H1 (cell line): ENCODE data around the gene CYP2W1. TPM values are rescaled to one million over a fixed set of nuclear protein-coding genes. Genes with fewer than 3 reads are reported as not detected.

Source experiments
- CTCF ChIA-PET: fragments of 300-600 bp; sonication (Branson Sonifier 250); formaldehyde crosslinking; loops from one replicate; lab custom pipeline; 2021; ENCODE audit not compliant: partially characterized antibody; lab: Charles Lee
- POLR2A ChIA-PET: fragments of 300-600 bp; sonication (Branson Sonifier 250); formaldehyde crosslinking; loops from one replicate; lab custom pipeline; 2021; ENCODE audit warnings: inconsistent platforms; ENCODE audit not compliant: partially characterized antibody; lab: Charles Lee
- DNase-seq, 2 experiments: peaks; one replicate each; pipeline versions ENCODE4 v3.0.0 to v3.0.0-alpha.2; 2010 to 2022; ENCODE audit warnings: low spot score in 2 of 2, low read depth in 1 of 2, mixed read lengths in 1 of 2
- FAIRE-seq: peaks from 2 replicates; lab custom pipeline; 2011; peaks lifted over from hg19 to GRCh38; lab: Jason Lieb, UNC
- H2AFZ ChIP-seq: 2 replicates; pipeline ENCODE4 v1.8.1; 2012; ENCODE audit warnings: low read length, inconsistent platforms
- H2AK5ac ChIP-seq: 2 replicates; pipeline ENCODE4 v1.6.1; 2013; ENCODE audit warnings: low read depth, low read length
- H2BK120ac ChIP-seq: replicated peaks from 2 replicates; pipeline ENCODE3; 2013; ENCODE audit warnings: low read depth, low read length, inconsistent platforms
- H2BK12ac ChIP-seq: 2 replicates; pipeline ENCODE4 v1.6.1; 2013; ENCODE audit warnings: low read depth, low read length
- H2BK15ac ChIP-seq: 2 replicates; pipeline ENCODE4 v1.6.1; 2013; ENCODE audit warnings: low read length
- H2BK20ac ChIP-seq: 2 replicates; pipeline ENCODE4 v1.6.1; 2013; ENCODE audit warnings: low read length
- H2BK5ac ChIP-seq: 2 replicates; pipeline ENCODE4 v1.6.1; 2013; ENCODE audit warnings: low read depth, low read length
- H3K14ac ChIP-seq: 2 replicates; pipeline ENCODE4 v1.6.1; 2013; ENCODE audit warnings: inconsistent platforms; ENCODE audit not compliant: insufficient read length
- H3K18ac ChIP-seq: 2 replicates; pipeline ENCODE4 v1.6.1; 2013; ENCODE audit warnings: low read length; ENCODE audit errors: extremely low read depth
- H3K23ac ChIP-seq: 2 replicates; pipeline ENCODE4 v1.6.1; 2013; ENCODE audit warnings: inconsistent platforms; ENCODE audit not compliant: insufficient read length
- H3K23me2 ChIP-seq: 2 replicates; pipeline ENCODE4 v1.6.1; 2013; ENCODE audit warnings: low read depth, low read length
- H3K27ac ChIP-seq: 2 replicates; pipeline ENCODE4 v1.6.1; 2011; ENCODE audit warnings: low read depth, low read length, inconsistent platforms
- H3K27me3 ChIP-seq, 4 experiments: replicated peaks in 1 of 4; 1 replicate in 1 of 4; 2 replicates in 3 of 4; pipeline versions ENCODE4 v1.6.1 to v1.8.1; 2011 to 2013; ENCODE audit warnings: low read length in 3 of 4, mild to moderate bottlenecking in 3 of 4, inconsistent platforms in 2 of 4, mixed read lengths in 2 of 4, moderate library complexity in 1 of 4; ENCODE audit not compliant: control insufficient read depth in 3 of 4, insufficient read depth in 3 of 4; ENCODE audit errors: extremely low read depth in 1 of 4
- H3K36me3 ChIP-seq, 4 experiments: 2 replicates each; pipeline versions ENCODE4 v1.6.1 to v1.8.1; 2011 to 2013; ENCODE audit warnings: mild to moderate bottlenecking in 4 of 4, low read length in 3 of 4, moderate library complexity in 2 of 4, control low read depth in 1 of 4, inconsistent platforms in 1 of 4; ENCODE audit not compliant: insufficient read depth in 4 of 4, control insufficient read depth in 2 of 4
- H3K4ac ChIP-seq: replicated peaks from 2 replicates; pipeline ENCODE3; 2013; ENCODE audit warnings: low read length, low read depth, mixed read lengths, inconsistent platforms; ENCODE audit not compliant: insufficient read length
- H3K4me1 ChIP-seq, 4 experiments: replicated peaks in 1 of 4; 1 replicate in 1 of 4; 2 replicates in 3 of 4; pipeline versions ENCODE4 v1.6.1 to v1.8.1; 2011 to 2013; ENCODE audit warnings: low read length in 3 of 4, inconsistent platforms in 2 of 4, mixed read lengths in 1 of 4; ENCODE audit not compliant: insufficient read depth in 4 of 4, control insufficient read depth in 3 of 4
- H3K4me2 ChIP-seq, 2 experiments: 2 replicates each; pipeline versions ENCODE4 v1.6.1 to v1.8.1; 2011 to 2013; ENCODE audit warnings: low read depth in 2 of 2, low read length in 2 of 2, control low read depth in 1 of 2, inconsistent platforms in 1 of 2, mild to moderate bottlenecking in 1 of 2; ENCODE audit not compliant: insufficient read depth in 1 of 2
- H3K4me3 ChIP-seq, 4 experiments: fragments of 200-600, 300-600 bp in 1 of 4; sonication (generic), shearing (Covaris generic), sonication (Bioruptor Twin) in 1 of 4; 2 replicates each; pipeline versions ENCODE4 v1.5.1 to v1.8.1; 2011 to 2016; ENCODE audit warnings: low read length in 4 of 4, low read depth in 3 of 4, control low read depth in 2 of 4, inconsistent platforms in 2 of 4, mild to moderate bottlenecking in 2 of 4, mixed read lengths in 1 of 4, moderate library complexity in 1 of 4; ENCODE audit not compliant: insufficient read depth in 2 of 4; ENCODE audit errors: extremely low read depth in 1 of 4
- H3K56ac ChIP-seq: replicated peaks from 2 replicates; pipeline ENCODE3; 2013; ENCODE audit warnings: low read depth, mild to moderate bottlenecking, mixed read lengths, low read length, inconsistent platforms; ENCODE audit not compliant: insufficient read length
- H3K79me1 ChIP-seq: 2 replicates; pipeline ENCODE4 v1.6.1; 2013; ENCODE audit warnings: low read depth, low read length, control low read depth
- H3K79me2 ChIP-seq, 2 experiments: 2 replicates each; pipeline versions ENCODE4 v1.6.1 to v1.8.1; 2012 to 2013; ENCODE audit warnings: low read length in 2 of 2, mild to moderate bottlenecking in 2 of 2, inconsistent platforms in 1 of 2; ENCODE audit not compliant: insufficient read depth in 2 of 2, control insufficient read depth in 1 of 2
- H3K9ac ChIP-seq, 4 experiments: replicated peaks in 1 of 4; 1 replicate in 1 of 4; 2 replicates in 3 of 4; pipeline versions ENCODE4 v1.6.1 to v1.8.1; 2011 to 2013; ENCODE audit warnings: low read depth in 3 of 4, low read length in 3 of 4, control low read depth in 2 of 4, mild to moderate bottlenecking in 2 of 4, moderate library complexity in 2 of 4, inconsistent platforms in 1 of 4; ENCODE audit errors: extremely low read depth in 1 of 4
- H3K9me3 ChIP-seq, 2 experiments: 2 replicates each; pipeline versions ENCODE4 v1.6.1 to v1.8.1; 2012 to 2013; ENCODE audit warnings: mild to moderate bottlenecking in 2 of 2, moderate library complexity in 2 of 2, control low read depth in 1 of 2, inconsistent platforms in 1 of 2, low read depth in 1 of 2, low read length in 1 of 2, mixed read lengths in 1 of 2; ENCODE audit not compliant: insufficient read depth in 2 of 2
- H4K20me1 ChIP-seq, 2 experiments: replicated peaks in 1 of 2; 2 replicates each; pipeline versions ENCODE3 to v1.8.1; 2011 to 2013; ENCODE audit warnings: inconsistent platforms in 2 of 2, low read length in 2 of 2, mild to moderate bottlenecking in 1 of 2; ENCODE audit not compliant: insufficient read depth in 2 of 2, control insufficient read depth in 1 of 2
- H4K5ac ChIP-seq: 2 replicates; pipeline ENCODE4 v1.6.1; 2013; ENCODE audit warnings: low read length, low read depth, mixed read lengths, inconsistent platforms; ENCODE audit not compliant: insufficient read length
- H4K8ac ChIP-seq: 2 replicates; pipeline ENCODE4 v1.8.0; 2013; ENCODE audit warnings: mild to moderate bottlenecking, moderate library complexity, low read length, inconsistent platforms; ENCODE audit not compliant: insufficient read depth; ENCODE audit errors: extremely low read depth
- H4K91ac ChIP-seq: replicated peaks from 2 replicates; pipeline ENCODE3; 2013; ENCODE audit warnings: low read length, mixed read lengths, inconsistent platforms; ENCODE audit not compliant: insufficient read length
- BCL11A ChIP-seq, 2 experiments: IDR thresholded peaks; one replicate each; pipeline ENCODE4 v1.6.1; 2011; ENCODE audit warnings: low read depth in 2 of 2, low read length in 2 of 2, mild to moderate bottlenecking in 2 of 2
- CEBPB ChIP-seq: IDR thresholded peaks from 2 replicates; pipeline ENCODE4 v1.6.1; 2012; ENCODE audit warnings: low read depth, low read length
- GTF2F1 ChIP-seq: IDR thresholded peaks from 2 replicates; pipeline ENCODE4 v1.6.1; 2012; ENCODE audit warnings: low read depth, low read length, improper control_type of control experiment, borderline replicate concordance
- POLR2A ChIP-seq, 2 experiments: IDR thresholded peaks; 1 replicate in 1 of 2; 2 replicates in 1 of 2; pipeline ENCODE4 v1.6.1; 2011; ENCODE audit warnings: low read depth in 2 of 2, low read length in 2 of 2, mild to moderate bottlenecking in 2 of 2; ENCODE audit errors: control extremely low read depth in 1 of 2
- RNF2 ChIP-seq: fragments of 200-900, 300-1000 bp; sonication (generic); IDR thresholded peaks from 2 replicates; pipeline ENCODE4 v1.7.1; 2016; ENCODE audit warnings: borderline replicate concordance, low read depth, mild to moderate bottlenecking, antibody characterized with exemption, low read length; ENCODE audit not compliant: poor library complexity, severe bottlenecking; ENCODE audit errors: missing control alignments
- SAP30 ChIP-seq: fragments of 300-600 bp; sonication (generic); IDR thresholded peaks from 2 replicates; pipeline ENCODE4 v1.7.1; 2012; ENCODE audit warnings: low read length, moderate library complexity, mild to moderate bottlenecking, inconsistent platforms; ENCODE audit not compliant: insufficient read depth, insufficient replicate concordance
- SIN3A ChIP-seq, 2 experiments: IDR thresholded peaks in 1 of 2; conservative IDR thresholded peaks in 1 of 2; 2 replicates each; pipeline ENCODE4 v1.6.1; 2011 to 2012; ENCODE audit warnings: low read length in 2 of 2, improper control_type of control experiment in 1 of 2, low read depth in 1 of 2, mild to moderate bottlenecking in 1 of 2
- SP2 ChIP-seq: IDR thresholded peaks from 2 replicates; pipeline ENCODE4 v1.6.1; 2012; ENCODE audit warnings: mild to moderate bottlenecking, low read length, inconsistent platforms
- SUZ12 ChIP-seq: fragments of 200-600 bp; sonication (generic); IDR thresholded peaks from 2 replicates; pipeline ENCODE4 v1.6.1; 2012; ENCODE audit warnings: mild to moderate bottlenecking, inconsistent platforms, low read length, moderate library complexity, mixed read lengths
- TCF12 ChIP-seq: IDR thresholded peaks from 2 replicates; pipeline ENCODE4 v1.6.1; 2011; ENCODE audit warnings: low read depth, mild to moderate bottlenecking, low read length
- WGBS, 2 experiments: shearing (Covaris generic) in 1 of 2; methylation state at CpG; one replicate each; pipeline versions ENCODE4 v1.1.6 to v1.1.7; 2013 to 2015; ENCODE audit warnings: low lambda C conversion rate in 2 of 2, mixed read lengths in 2 of 2, inconsistent platforms in 1 of 2, low coverage in 1 of 2, missing lambda C conversion rate in 1 of 2; ENCODE audit not compliant: insufficient replicate concordance in 2 of 2, insufficient coverage in 1 of 2, insufficient read length in 1 of 2; ENCODE audit errors: extremely low coverage in 1 of 2, missing lambda C conversion rate in 1 of 2; 5-methylcytosine and 5-hydroxymethylcytosine counted together
- polyA plus RNA-seq, 7 experiments: library from polyadenylated mRNA; depleted of rRNA in 3 of 7; stranded (reverse) in 5 of 7; unstranded in 2 of 7; fragments of >200 nt in 5 of 7; fragments of 200-250 nt in 2 of 7; gene quantifications; 1 replicate in 5 of 7; 2 replicates in 1 of 7; 4 replicates in 1 of 7; pipeline versions ENCODE4 v1.2.1 to v1.2.3, GENCODE V29; 2011 to 2013; ENCODE audit warnings: missing spikeins in 2 of 7, mixed read lengths in 2 of 7
- total RNA-seq: library from RNA; stranded (reverse); fragmentation: NEBNext Ultra II Directional; extraction: Animal tissue kit (Norgen Biotek cat#: 25700); gene quantifications from 2 replicates; pipeline ENCODE4 v1.2.1, GENCODE V29; 2021
- TF ChIP-seq, protein P1 (sequence below): IDR thresholded peaks from 2 replicates; pipeline ENCODE4 v1.6.1; 2011; ENCODE audit warnings: low read depth, mild to moderate bottlenecking, low read length; ENCODE audit not compliant: insufficient read depth

CYP2W1 gene
- total and polyA plus RNA-seq, 2 of the 8 experiments (the other 6 are each of a cell fraction or from before 2014, with no cell fraction given), result not detected

DNA sequence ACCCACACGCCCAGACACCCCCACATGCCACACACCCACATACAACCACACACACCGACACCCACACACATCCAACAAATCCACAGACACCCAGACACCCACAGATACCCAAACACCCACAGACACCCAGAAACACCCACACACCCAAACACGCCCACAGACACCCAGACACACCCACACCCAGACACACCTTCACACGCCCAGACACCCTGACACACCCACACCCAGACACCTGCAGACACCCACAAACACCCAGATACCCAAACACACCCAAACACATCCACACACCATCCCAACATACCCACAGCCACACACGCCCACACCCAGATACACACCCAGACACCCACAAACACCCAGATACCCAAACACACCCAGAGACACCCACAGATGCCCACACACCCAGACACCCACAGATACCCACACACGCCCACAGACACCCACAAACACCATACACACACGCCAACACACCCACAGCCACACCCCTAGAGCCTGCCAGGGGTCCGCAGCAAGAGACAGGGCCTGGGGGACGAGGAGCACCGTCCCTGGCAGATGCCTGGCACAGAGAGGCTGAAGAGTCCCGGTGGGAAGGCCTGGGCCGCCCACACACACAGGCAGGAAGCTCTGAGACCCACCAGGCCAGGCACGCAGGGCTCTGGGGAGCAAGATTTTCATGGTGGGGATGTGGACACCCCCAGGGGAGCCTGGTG is 28.5 kb downstream of the CYP2W1 start:
- Histone ChIP-seq H2AK5ac (no peak overlapping the region), H3K23me2 (peaks cover 8% of the 10 kb centered on the region; the same call in 1 of the 2 replicates), H3K27ac (no peak overlapping the region), H4K20me1 (peaks cover 3 to 11% of the 10 kb centered on the region in 2 experiments), H3K4me2 (no peak overlapping the region), H3K4ac (no peak overlapping the region), H3K23ac (no peak overlapping the region), H3K56ac (peak overlapping the region; percentile 59), H4K91ac (no peak overlapping the region), H2BK20ac (no peak overlapping the region), H3K4me1 (no peaks in the 10 kb centered on the region), H4K8ac (peak overlapping the region; percentile 57; the same call in 1 of the 2 replicates), H3K4me3 (no peak overlapping the region), H3K18ac (no peak overlapping the region), H3K79me2 (peaks cover 0 to 3% of the 10 kb centered on the region in 2 experiments; a peak in 1 of 4 replicates), H3K27me3 (no peaks in the 10 kb centered on the region), H3K9me3 (peaks cover 0 to 2% of the 10 kb centered on the region in 2 experiments; a peak in 1 of 4 replicates), H2BK5ac (no peak overlapping the region), H2AFZ (no peak overlapping the region), H2BK15ac (no peak overlapping the region), H3K36me3 (peaks cover 0 to 8% (median 0%) of the 10 kb centered on the region in 4 experiments; a peak in 3 of 8 replicates), H3K79me1 (peaks cover 7% of the 10 kb centered on the region), H3K14ac (no peak overlapping the region), H4K5ac (no peak overlapping the region), H3K9ac (no peak overlapping the region), H2BK12ac (no peak overlapping the region), H2BK120ac (no peak overlapping the region)
- WGBS, 2 experiments, result 85% methylated on average over 12 of the region's 13 CpGs; no CpG with 5 or more reads in 1 of the 2 experiments
- POLR2A ChIA-PET, result no interaction called here
- FAIRE-seq (no peak), DNase-seq (no peak)
- CTCF ChIA-PET, result interaction anchor here (1.0 to 2.0 kb wide), 3 partner anchors 16 to 159 kb away, joined by 3 to 4 read pairs (median 3); no protein-coding TSS in a partner anchor
- no peak for TF ChIP-seq SUZ12
- no peak for TF ChIP-seq SP2
- TF ChIP-seq SIN3A (conservative IDR thresholded peaks at IDR 0.05 in 1 of 2, IDR thresholded peaks at IDR 0.05 in 1 of 2; ENCODE audit: low read depth in 1 of 2, low read length in 2 of 2), result no peak
- TF ChIP-seq POLR2A (IDR thresholded peaks at IDR 0.05; ENCODE audit: control extremely low read depth in 1 of 2, low read depth in 2 of 2, low read length in 2 of 2), result no peak
- TF ChIP-seq, protein P1, sequence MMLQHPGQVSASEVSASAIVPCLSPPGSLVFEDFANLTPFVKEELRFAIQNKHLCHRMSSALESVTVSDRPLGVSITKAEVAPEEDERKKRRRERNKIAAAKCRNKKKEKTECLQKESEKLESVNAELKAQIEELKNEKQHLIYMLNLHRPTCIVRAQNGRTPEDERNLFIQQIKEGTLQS, result no peak
- TF ChIP-seq TCF12, result no peak
- TF ChIP-seq CEBPB, result no peak
- TF ChIP-seq RNF2, result no peak
- no peak for TF ChIP-seq GTF2F1
- TF ChIP-seq SAP30, result no peak
- TF ChIP-seq BCL11A (IDR thresholded peaks at IDR 0.05; ENCODE audit: low read depth in 2 of 2, low read length in 2 of 2), result no peak
